Endometrial microvascular endothelial cells (primary cell): Measurements from ENCODE around the gene CDK13. TPM values are rescaled to one million over a fixed set of nuclear protein-coding genes. Genes with fewer than 3 reads are reported as not detected.
"Not testable (repeated sequence)": the region's sequence is repeated elsewhere in the genome, so short reads cannot be mapped to it uniquely, and the experiment has no call there.

Experiments used
- in situ Hi-C: cut with HindIII; loops from 2 replicates; pipeline ENCODE4 v1.10.0; 2017; ENCODE audit warnings: low sequenced_read_pairs, low pct_unique_long_range_greater_than_20kb; ENCODE audit errors: inconsistent ontology term
- total RNA-seq: library from RNA; depleted of rRNA; stranded (reverse); fragments of >200 nt; gene quantifications from one replicate; pipeline ENCODE4 v1.2.3, GENCODE V29; 2015; ENCODE audit errors: inconsistent ontology term

Gene CDK13
- total RNA-seq, 1 donor from 2014 or later: 57.4 TPM

DNA sequence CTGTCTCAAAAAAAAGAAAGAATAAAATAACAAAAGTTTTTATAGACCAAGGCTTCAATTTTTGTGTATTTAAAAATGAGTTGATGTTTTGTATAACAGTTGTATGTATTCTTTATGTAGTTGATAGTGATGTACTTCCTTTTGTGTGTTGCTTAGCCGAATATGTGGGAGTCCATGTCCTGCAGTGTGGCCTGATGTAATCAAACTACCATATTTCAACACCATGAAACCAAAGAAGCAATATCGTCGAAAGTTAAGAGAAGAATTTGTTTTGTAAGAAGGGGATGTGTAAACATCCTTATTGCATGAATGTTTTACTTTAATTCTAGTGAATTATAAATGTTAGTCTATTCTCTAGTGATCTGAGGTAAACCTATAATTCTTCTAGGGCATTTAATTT is 127.8 kb downstream of the CDK13 start:
- in situ Hi-C loops: no loop called here

DNA sequence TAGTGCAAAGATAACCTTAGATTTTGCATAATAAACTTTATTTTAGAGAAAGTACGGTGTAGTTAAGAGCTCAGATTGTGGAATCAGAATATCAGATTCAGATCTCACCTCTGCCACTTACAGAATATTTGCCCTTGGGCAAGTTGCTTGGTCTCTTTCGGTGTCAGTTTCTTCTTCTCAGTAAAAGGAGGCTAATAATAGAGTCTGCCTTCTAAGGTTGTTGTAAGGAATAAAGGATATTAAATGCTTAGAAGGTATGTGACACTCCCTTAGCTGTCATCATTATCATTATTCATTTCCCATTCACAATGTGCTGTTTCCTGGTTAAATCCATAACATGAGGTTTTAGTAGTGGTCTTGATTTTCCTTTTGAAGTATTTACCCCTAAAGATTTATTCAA is 142.1 kb downstream of the CDK13 start:
- in situ Hi-C loops: no loop called here

DNA sequence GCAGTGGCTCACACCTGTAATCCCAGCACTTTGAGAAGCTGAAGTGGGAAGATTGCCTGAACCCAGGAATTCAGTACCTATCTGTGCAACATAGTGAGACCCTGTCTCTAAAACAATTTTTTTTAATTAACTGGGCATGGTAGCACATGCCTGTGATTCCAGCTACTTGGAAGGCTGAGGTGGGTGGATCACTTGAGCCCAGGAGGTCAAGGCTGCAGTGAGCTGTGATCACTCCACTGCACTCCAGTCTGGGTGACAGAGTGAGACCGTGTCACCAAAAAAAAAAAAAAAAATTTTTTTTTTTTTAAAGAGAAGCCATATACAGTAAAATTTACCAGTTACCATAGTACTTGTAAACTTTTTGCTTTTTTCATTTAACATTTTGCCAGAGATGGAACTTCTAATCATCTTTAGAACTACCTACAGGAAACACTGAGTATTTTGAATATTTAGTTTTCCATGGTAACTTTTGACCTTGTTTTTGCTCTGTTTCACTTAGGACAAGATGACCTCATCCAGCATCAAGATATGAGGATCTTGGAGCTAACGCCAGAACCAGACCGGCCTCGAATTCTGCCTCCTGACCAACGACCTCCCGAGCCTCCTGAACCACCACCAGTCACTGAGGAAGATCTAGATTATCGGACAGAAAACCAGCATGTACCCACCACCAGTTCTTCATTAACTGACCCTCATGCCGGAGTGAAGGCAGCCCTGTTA is 143.7 kb downstream of the CDK13 start:
- in situ Hi-C loops: no loop called here

DNA sequence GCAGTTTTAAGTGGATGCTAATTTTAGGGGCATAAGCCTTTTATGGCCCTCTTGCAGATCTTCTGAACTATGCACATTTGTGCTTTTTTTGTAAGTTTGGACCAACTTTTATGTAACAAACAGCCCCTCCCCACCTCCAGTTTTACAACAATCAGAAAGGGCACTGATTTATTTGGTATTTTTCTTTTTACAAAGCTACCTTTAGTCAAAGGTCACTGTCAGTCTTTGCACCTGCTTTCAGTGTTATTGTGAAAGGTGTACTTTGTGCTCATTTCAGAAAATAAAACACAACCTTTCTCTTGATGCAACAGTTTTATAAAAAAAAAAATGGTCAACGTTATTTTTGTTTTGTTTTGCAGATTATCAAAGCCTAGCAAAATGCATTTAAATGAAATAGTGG is 145.2 kb downstream of the CDK13 start:
- in situ Hi-C loops: no loop called here

DNA sequence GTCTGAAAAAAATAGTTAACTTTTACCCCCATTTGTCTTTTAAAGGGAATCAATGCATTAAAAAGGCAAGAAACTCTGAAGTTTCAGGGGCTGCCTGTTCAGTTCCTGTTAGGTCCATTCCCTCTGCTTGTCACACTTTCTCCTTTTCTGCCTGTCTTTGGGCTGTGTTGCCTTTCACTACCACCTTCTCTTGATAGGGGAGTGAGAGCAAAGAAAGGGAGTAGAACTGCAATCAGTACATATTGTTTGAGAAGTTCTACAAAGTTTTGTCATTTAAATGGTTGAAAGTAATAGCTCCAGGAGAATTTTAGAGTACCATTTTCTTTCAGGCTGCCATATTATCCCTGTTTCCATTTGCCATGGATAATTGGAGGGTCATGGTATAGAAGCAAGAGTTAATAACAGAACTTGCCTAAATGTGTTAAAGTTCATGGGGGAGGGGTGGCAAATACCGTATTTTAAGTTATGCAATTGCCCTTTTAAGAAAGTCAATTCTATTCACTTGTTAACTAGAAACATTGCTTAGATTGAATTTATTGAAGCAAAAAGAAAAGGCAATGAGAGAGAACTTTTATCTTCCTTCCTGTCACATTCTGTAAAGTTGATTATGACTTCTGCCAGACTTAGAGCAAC is 145.8 kb downstream of the CDK13 start:
- in situ Hi-C loops: no loop called here

DNA sequence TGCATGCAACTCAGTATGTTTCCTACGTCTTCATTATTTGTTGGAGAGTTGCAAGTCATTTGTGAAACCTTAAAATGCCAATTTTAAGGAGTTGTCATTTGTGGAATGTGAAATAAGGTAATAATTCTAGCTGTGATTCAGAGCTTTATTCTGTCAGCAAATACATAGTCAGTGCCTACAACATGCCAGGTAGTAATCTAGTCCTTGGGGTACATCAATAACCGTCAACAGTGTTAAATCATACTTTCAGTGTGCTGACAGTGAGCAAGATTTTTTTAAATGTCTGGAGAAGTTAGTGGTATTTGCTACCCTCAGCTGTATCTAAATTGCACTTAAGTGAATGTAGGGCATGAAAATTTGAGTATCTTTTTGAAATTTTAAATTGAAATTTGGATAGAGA is 147.7 kb downstream of the CDK13 start:
- in situ Hi-C loops: no loop called here

DNA sequence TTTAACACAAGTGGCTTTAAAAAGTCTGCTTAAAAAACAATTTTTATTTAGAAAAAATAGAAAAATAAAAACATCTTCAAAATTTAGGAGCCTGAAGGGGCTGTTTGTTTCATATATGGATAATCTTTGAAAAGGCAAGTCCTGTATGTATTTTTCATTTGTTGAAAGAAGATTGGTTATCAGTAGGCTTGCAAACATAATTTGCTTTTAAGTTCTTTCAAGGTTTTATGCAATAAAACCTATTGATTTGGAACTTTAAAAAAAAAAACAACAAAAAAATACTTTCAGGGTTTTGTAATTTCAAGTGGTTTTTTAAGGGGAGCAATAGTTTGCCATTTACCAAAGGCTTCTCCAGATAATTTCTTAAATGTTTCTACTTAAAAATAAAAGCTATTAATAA is 148.8 kb downstream of the CDK13 start:
- in situ Hi-C loops: no loop called here

DNA sequence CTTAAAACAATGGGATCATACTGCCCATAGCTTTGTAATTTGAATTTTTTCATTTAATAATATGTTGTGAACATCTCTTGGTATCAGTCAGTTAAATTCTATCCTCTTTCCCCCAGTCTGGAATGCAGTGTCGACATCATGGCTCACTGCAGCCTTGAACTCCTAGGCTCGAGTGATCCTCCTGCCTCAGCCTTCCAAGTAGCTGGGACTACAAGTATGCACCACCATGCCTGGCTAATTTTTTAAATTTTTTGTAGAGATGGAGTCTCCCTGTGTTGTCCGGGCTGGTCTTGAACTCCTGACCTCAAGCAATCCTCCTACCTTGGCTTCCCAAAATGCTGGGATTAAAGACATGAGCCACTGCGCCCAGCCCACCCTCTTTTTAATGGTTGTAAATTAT is 149.8 kb downstream of the CDK13 start:
- in situ Hi-C loops: no loop called here

DNA sequence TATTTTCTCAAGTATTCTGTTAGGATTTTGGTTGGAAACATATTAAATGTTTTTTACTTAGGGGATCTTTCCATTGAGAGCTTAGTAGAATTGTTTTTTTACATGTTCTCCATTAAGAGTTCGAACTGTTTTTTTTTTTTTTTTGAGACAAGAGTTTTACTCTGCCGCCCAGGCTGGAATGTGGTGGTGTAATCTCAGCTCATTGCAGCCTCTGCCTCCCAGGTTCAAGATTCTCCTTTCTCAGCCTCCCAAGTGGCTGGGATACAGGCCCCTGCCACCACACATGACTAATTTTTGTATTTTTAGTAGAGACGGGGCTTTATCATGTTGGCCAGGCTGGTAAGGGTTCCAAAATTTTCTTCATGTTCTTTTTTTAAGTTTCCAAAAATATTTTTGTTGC is 151.1 kb downstream of the CDK13 start:
- in situ Hi-C loops: no loop called here

DNA sequence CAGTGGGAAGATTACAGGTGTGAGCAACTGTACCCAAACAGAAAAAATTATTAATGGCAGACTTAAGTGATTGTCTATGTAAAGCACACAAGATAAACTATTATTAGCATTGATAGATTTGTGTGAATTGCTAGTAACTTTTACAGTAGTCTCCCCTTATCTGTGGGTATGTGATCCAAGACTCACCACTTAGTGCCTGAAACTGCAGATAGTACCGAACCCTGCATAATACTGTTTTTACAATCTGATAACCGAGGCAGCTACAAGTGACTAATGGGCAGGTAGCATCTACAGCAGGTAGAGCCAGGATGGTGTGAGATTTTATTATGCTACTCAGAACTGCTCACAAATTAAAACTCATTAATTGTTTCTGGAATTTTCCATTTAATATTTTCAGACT is 152.8 kb downstream of the CDK13 start:
- in situ Hi-C loops: no loop called here

DNA sequence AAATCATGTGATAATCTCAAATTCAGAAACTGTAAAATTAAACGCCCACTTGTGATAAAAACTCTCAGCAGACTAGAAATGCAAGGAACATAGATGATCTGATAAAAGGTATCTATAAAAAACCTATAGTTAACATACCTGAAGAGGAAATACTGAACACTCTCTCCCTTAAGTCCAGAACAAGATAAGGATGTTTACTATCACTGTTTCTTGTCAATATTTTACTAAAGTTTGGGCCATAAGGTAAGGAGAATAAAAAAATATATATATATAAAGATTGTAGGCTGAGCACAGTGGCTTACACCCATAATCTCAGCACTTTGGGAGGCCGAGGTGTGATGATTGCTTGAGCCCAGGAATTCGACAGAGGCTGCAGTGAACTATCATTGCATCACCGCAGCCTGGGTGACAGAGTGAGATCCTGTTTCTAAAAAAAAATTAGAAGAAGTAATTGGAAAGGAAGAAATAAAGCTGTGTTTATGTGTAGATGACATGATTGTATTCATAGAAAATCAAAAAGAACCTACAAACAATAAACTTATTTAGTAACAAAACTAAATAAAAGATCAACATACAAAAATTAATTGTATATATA is 155.9 kb downstream of the CDK13 start:
- in situ Hi-C loops: no loop called here

DNA sequence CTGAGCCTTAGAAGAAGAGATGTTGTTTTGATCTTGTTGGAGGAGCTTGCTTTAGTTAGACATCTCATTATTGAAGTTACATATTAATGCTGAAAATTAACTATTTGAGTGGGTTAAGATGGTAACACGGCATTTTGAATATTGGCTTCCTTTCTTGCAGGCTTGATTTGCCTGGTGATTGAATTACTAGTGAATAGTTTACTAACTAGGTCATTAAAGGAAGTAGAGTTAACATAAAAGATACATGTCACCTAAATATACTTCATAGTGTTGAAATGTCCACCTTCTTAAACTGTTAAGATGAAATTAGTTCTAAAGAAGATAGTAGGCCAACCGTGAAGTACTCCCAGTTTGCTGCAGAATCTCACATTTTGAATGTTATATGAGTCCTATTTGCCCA is 165.9 kb downstream of the CDK13 start:
- in situ Hi-C loops: no loop called here

DNA sequence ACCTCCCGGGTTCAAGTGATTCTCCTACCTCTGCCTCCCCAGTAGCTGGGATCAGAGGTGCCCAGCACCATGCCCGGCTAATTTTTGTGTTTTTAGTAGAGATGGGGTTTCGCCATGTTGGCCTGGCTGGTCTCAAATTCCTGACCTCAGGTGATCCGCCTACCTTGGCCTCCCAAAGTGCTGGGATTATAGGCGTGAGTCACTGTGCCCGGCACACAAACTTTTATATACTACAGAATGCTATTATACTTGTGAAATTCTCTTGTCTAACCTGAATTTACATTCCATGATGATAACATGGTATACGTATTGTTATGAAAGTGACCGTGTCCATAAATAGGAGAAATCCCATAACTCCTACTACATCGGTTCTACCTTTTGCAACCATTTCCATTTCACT is 167.1 kb downstream of the CDK13 start:
- in situ Hi-C loops: not testable (repeated sequence)

DNA sequence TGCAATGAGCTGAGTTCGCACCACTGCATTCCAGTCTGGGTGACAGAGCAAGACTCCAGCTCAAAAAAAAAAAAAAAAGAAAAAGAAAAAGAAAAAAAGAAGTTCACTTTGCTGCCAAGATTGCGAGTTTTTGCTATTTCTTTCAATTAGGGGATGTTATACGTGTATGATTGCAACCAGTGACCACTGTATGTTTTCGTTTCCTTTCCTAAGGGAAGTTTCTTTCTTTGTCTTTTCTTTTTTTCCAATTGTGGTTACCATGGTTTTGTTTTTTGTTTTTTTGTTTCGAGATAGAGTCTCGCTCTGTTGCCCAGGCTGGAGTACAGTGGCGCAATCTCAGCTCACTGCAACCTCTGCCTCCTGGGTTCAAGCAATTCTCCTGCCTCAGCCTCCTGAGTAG is 168.1 kb downstream of the CDK13 start:
- in situ Hi-C loops: not testable (repeated sequence)

DNA sequence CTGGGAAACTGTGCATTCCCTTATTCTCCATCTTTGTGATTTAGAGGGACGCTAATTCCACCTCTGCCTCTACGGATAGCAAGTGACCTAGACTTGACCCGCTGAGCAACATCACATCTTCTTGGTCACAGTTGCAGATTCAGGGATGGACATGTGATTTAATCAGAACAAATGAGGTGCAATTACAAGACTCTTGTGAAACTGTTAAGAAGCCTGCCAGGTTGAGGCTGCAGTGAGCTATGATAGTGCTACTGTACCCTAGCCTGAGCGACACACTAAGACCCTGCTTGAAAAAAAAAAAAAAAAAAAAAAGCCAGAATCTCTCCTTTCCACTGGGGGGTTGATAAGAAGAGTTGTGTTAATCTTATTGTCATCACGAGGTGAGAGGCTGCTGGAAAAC is 170.0 kb downstream of the CDK13 start:
- in situ Hi-C loops: no loop called here

DNA sequence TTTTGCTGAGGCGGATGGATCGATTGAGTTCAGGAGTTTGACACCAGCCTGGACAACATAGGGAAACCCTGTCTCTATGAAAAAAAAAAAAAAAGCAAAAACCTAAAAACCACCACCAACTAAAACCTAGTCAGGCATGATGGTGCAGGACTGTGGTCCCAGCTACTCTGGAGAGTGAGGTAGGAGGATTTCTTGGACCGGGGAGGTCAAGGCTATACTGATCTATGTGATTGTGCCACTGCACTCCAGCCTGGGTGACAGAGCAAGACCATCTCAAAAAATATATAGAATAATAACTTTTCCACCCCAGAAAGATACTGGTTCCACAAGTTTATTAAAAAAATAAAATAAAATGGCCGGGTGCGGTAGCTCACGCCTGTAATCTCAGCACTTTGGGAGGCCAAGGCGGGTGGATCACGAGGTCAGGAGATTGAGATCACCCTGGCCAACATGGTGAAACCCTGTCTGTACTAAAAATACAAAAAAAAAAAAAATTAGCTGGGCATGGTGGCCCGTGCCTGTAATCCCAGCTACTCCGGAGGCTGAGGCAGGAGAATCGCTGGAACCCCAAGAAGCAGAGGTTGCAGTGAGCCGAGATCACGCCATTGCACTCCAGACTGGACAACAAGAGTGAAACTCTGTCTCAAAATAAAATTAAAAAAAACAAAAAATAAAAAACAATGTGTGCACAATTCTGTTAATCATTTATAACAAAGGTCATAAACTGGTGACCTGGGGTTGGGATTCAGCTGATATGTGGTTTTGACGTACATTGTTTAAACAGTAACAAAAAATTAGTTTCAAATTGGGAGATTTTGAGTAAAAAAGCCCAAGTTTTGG is 172.3 kb downstream of the CDK13 start:
- in situ Hi-C loops: not testable (repeated sequence)

DNA sequence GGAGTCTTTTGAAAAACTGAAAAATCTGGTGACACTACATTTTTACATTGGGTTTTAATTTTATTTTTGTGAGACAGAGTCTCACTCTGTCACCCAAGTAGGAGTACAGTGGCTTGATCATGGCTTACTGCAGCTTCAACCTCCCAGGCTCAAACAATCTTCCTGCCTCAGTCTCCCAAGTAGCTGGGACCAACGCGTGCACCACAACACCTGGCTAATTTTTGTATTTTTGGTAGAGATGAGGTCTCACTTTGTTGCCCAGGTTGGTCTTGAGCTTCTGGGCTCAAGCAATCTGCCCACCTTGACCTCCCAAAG is 172.8 kb downstream of the CDK13 start:
- in situ Hi-C loops: no loop called here

DNA sequence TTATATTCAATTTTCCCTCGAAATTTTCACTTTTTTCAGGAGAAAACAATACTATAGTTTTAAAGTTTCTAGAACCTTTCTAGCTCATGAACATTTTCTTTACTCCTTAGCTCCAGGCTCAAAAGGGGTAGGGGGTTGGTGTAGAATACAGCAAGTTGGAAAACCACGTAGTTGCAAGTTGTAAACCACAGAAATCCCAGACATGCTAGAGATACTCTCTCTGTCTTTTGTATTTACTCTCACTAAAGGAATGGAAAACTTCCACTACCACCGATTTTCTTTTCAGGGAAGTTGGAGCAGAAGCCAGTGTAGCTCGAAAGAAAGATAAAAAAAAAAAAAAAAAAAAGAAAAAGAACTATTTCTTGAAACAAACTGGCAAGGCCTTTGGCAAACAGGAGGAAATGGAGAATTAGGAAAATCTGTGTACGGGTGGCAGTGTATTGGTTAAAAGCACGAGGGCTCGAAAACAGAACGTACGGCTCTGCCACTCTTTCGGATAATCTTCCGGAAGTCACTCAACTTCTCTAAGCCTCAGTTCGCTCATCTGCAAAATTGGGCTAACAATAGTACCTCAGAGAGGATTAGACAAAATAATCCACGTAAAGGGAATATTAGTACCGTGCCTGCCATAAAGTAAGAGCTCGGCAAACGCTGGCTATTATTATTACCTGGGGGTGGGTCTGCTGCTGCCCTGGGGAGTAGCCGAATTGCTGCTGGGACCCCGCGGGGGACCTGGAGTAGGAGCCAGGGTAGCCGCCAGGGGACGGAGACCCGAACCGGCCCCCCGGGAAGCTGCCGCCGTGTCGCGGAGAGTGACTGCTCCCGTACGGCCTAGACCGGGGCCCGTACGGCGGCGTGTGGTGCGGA is 183.7 kb downstream of the CDK13 start:
- in situ Hi-C loops: no loop called here
